IMR-90 (cell line): ENCODE results near the gene SLC50A1.

Experiments used
- CHD1 ChIP-seq: IDR thresholded peaks from 2 replicates; pipeline ENCODE4 v1.6.1; 2012; ENCODE audit warnings: low read depth, low read length, improper control_type of control experiment
- MAFK ChIP-seq: IDR thresholded peaks from 2 replicates; pipeline ENCODE4 v1.6.1; 2012; ENCODE audit warnings: low read depth, low read length, improper control_type of control experiment
- POLR2A ChIP-seq: IDR thresholded peaks from 2 replicates; pipeline ENCODE4 v1.6.1; 2012; ENCODE audit warnings: mild to moderate bottlenecking, low read depth, low read length
- RCOR1 ChIP-seq: IDR thresholded peaks from 2 replicates; pipeline ENCODE4 v1.6.1; 2012; ENCODE audit warnings: mild to moderate bottlenecking, low read length, improper control_type of control experiment; ENCODE audit not compliant: insufficient replicate concordance
- TF ChIP-seq, protein P1 (sequence below): conservative IDR thresholded peaks from 2 replicates; pipeline ENCODE4 v1.5.1; 2012; ENCODE audit warnings: mild to moderate bottlenecking, low read depth, low read length, improper control_type of control experiment

DNA sequence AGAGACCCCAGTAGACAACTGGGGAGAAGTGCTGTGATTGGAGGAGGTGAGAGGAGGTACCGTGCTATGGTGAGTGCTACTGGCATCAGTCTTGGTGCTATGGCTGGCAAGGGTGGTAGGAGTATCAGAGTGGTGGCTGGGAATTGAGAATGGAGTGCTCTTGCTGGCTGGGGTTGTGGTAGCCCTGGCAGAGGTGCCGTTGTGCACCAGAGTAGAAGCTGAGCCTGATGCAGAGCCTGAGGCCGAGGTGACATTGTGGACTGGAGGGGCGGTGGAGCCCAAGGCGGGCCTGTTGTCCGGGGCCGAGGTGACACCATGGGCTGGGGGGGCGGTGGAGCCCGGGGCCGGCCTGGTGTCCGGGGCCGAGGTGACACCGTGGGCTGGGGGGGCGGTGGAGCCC, 52.6 kb downstream of the SLC50A1 start:
- TF ChIP-seq, protein P1, sequence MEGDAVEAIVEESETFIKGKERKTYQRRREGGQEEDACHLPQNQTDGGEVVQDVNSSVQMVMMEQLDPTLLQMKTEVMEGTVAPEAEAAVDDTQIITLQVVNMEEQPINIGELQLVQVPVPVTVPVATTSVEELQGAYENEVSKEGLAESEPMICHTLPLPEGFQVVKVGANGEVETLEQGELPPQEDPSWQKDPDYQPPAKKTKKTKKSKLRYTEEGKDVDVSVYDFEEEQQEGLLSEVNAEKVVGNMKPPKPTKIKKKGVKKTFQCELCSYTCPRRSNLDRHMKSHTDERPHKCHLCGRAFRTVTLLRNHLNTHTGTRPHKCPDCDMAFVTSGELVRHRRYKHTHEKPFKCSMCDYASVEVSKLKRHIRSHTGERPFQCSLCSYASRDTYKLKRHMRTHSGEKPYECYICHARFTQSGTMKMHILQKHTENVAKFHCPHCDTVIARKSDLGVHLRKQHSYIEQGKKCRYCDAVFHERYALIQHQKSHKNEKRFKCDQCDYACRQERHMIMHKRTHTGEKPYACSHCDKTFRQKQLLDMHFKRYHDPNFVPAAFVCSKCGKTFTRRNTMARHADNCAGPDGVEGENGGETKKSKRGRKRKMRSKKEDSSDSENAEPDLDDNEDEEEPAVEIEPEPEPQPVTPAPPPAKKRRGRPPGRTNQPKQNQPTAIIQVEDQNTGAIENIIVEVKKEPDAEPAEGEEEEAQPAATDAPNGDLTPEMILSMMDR: no peak
- TF ChIP-seq CHD1 (no peak), POLR2A (no peak), MAFK (no peak), RCOR1 (no peak)
